GM19372 (cell line): ENCODE data around the gene KLHL14.

ENCODE experiments used
- ATAC-seq: cut with Tn5 transposase; IDR thresholded peaks from one replicate; pipeline ENCODE4 v1.9.1; 2021; ENCODE audit warnings: mild to moderate bottlenecking, low read depth, moderate library complexity; ENCODE audit not compliant: unreplicated experiment

The KLHL14 gene

DNA sequence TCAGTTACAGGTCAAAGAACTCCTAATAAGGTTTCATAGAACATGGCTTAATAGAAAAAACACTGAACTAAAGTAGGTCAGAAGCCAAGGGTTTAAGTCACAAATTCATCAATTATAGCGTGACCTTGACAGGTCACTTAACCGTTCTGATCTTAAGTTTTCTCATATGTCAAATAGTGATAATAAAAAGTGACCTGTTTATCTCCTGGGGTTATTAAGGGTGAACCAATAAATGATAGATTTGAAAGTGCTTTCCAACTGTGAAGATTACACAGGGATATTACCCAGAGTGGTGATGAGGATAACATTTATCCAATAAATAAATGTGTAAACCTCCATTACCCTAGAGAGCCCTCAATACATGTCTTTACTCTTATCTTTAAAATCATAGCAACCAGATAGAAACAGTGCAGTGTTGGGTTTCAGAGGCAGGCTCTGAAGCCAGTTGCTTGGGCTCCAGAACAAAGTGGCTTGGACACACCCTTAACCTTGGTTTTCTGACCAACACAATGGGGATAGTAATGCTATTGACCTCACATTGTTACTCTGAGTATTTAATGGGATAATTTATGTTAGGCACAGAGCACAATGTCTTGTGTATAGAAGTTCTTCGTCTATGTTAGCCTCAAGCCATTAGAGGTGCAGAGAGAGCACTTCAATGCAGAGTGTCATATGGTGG, 48.6 kb downstream of the KLHL14 start:
- ATAC-seq, result no peak

DNA sequence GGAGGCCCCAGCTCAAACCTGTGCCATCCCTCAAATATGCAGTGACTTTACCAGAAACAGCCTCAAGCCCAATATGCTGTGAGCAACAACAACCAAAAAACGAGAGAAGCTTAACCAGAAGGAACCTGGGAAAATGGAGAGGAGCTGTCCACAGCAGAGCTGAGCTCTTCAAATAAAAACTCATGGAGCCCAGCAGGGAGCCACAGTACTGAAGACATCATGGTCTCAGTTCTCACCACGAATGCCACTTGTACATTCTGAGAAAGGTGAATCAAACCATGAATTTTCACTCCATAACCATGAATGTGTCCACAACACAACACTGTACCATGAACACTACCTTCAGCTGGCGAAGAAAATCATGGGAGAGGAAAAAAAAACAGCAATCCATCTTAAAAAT, 50.5 kb downstream of the KLHL14 start:
- no peak for ATAC-seq

DNA sequence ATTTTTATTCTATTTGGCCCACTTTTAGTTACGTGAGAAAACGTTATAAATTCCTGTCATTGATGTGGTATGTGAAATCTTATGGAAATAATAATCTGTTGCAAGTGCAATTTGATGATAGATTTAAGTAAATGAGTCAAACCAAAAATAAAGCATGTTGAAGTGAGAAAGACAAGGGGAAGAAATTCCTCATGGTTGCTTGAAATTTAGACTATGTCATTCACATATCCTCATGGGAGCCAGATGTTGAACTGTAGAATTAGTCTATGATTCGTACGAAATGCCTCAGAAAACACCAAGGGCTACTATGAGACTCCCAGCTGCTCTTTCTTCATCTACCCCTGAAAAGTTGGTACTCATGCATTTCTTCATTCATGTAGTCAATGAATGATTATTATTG, 55.7 kb downstream of the KLHL14 start:
- no peak for ATAC-seq

DNA sequence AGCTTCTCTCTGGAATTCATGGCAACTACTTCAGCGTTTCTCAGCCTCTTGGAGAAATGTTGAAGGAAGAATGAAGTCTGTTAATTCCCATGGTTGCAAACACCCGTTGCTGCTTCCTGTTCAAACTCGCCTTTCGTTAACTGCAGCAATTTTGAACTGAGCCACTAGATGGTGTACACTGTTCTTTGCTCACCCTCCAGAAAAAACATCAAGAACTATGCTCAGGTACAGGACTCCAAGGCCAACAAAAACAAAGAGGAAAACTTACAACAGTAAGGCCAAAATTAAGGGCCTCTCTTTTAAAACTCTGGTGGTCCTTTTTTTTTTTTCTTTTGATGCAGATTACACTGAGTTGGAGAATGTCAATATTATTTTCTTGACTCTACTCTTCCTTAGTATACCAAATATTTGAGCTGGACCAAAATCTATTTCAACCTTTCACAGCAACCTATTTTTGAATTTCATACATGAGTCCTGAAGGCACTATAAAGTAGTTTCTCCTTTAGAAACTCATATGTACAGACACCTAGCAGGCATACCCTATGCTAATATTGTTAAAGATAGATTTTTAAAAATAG, 58.2 kb downstream of the KLHL14 start:
- ATAC-seq, result peak; percentile 98

DNA sequence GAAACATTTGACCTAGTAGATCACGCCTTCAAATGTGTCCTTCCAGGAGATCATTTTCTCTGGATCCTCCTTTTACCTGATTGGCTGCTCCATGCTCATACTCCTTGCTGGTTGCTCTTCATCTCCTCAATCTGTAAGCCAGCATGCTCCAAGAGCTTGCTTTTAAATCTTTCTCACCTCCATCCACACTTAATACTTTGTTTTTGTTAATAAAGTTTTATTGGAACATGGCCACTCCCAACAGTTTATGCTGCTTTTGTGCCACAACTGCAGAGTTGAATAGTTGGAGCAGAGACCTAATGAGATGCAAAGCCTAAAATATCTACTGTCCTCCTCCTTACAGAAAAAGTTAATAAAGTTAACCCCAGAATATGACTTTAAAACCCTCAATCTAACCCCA, 60.0 kb downstream of the KLHL14 start:
- ATAC-seq, result no peak

DNA sequence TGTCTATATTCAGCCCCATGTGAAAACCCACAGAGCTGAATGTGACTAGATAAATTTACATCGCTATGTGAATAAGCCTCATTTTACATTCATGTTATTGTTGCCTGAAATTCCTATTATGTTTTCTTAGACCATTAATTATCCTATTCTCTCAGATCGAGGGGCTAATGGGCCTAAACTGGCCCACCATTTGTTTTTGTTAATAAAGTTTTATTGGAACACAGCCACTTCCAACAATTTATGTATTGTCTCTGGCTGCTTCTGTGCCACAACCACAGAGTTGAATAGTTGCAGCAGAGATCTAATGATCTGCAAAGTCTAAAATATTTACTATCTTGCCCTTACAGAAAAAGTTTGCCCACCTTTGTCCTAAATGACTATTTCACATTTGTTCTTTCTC, 61.0 kb downstream of the KLHL14 start:
- ATAC-seq, result no peak

DNA sequence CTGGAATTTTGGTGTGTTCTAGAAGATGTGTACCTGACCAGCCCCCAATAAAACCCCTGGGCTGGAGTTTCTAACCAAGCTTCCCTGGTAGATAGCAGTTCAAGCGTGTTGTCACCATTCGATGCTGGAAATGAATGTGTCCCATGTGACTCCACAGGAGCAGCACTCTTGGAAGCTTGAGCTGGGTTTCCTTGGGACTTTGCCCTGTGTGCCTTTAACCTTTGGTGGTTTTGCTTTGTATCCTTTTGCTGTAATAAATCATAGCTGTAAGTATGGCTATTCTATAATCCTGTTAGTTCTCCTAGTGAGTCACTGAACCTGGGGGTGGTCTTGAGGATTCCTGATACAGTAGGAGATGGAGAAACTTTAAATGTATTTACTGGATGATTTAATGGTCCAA, 65.2 kb downstream of the KLHL14 start:
- ATAC-seq, result no peak

DNA sequence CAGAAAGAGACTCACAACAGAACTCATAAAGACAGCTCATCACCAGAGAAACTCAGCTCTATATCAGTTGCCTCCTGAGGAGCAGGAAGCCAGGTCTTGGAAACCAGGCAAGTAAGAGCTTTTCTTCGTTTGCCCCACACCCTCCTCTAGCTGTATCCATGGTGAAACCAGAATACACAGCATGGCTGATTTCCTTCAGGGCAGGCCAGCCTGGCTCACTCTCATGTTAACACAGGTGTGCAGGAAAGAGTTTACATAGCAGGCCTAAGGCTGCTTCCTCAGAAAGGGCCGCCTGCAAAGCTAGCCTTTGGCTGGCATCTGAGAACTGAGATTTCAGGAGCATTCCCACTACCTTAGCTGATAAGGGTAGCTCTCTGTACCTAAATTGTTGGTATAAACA, 65.7 kb downstream of the KLHL14 start:
- ATAC-seq, result no peak

DNA sequence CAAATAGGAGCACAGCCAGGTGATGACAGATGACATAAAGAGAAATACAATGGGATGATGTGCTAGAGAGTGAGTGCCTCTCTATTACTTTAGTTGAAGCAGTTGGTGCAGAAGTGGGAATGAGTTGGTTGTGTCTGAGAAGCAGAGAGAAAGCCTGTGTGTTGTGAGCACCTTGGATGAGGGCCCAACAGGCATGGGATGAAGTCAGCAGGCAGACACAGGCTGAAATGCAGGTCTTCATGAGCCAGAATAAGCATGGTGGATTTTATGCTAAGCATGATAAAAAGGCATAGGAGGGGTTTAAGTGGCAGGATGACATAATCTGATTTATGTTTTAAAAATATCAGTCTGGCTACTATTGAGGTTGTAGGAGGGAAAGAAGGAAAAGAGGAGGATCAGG, 71.5 kb downstream of the KLHL14 start:
- ATAC-seq, result no peak

DNA sequence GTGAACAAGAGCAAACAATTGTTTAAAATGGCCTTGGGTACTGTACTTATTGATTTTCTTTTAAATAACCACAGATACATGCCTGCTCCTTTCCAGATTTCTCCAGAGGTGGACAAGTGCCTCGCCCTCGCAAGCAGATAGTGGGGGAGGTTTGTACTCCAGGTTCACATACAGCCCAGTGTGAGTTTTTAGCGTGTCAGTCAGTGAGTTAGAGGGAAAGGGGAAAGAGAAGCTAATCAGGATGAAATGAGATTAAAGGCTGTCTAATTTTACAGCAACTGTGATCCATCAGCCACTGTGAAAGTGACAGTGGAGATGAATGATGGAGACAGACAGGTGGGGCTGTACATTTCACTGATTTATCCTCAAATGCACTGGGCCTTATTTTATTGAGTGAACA, 74.7 kb downstream of the KLHL14 start:
- no peak for ATAC-seq

DNA sequence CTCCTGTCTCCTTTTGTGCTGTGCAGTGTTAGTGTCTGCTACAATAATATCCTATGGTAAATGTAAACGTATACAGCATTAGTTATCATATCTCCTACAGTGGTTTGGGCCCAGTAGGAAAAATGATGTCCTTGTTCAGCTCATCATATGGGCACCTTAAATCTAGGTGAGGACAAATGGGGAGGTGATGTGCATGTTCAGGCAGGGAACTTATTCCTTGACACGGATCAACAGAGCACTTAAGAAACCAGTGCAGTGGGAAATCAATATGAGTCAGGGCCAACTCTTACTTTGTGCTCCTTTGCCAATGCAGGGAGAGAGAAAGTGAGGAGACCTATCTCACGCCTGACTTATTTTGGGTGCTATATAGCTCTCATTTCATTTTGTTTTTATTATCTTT, 76.4 kb downstream of the KLHL14 start:
- no peak for ATAC-seq

DNA sequence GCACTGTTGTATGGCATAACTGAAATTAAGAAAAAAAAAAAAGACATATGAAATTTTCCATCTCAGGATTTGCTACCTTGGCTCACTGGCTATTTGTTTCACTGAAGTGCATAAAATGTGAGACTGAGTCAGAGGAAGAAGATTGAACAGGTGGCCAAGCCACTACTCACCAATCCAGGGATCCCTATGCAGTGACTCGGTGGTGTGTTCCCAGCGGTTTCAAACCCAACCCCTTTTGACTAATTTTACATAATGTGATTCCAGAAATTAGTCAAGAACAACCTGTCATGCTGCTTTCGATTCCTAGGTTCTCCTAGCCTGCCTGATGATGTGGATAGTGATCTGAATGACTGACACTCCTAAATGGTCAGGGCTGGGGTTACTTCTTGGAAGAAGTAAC, 77.3 kb downstream of the KLHL14 start:
- no peak for ATAC-seq

DNA sequence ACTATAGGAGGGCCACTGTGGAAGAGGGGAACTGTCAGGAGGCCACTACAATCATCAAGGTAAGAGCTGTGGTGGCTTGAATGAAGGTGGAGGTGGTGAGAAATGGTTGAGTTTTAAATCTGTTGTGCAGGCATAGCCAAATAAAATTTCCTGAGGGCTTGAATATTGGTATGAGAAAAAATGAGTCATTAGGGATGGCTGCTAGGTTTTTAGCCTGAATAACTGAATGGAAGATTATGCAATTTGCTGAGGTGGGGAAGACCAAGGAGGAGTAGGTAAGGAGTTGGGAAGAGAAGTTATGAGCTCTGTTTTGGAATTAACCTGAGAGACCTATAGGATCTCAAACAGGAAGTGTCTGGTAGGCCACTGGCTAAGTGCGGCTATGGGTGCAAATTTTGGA, 84.0 kb downstream of the KLHL14 start:
- no peak for ATAC-seq

DNA sequence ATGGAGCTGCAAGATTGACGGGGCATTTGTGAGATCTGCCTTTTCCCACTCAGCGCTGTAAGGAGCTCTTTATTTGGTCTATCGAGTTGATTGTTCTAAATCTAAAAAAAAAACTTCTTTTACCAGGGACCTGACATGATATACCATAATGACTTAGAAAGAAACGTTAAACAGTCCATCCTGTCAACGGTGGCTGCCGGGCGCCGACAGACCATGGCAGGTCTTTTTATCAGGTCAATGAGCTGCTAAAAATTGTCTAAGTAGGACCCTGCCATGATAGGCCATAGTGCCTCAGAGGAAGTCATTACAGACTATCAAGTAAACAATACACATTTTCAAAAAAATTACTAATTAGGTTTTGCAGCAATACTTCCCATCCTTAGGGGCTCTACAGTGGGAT, 87.9 kb downstream of the KLHL14 start:
- ATAC-seq, result no peak

DNA sequence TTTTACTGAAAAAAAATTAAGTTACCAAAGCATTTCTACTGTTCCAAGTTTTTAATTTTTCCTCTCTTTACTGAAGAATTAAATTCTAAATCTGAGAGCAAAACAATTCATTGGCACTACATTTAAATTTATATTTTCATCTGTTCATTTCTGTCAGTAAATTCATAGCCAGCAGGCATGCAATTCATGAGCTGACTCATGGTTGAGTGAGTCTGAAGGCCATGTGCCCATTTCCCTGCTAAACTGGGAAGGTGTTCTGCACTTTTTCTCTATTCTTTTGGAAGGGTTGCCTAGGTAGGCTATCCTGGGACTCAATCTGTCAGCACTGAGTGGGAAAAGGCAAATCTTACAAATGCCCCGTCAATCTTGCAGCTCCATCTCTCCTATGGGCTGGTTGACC, 88.7 kb downstream of the KLHL14 start:
- ATAC-seq, result no peak

DNA sequence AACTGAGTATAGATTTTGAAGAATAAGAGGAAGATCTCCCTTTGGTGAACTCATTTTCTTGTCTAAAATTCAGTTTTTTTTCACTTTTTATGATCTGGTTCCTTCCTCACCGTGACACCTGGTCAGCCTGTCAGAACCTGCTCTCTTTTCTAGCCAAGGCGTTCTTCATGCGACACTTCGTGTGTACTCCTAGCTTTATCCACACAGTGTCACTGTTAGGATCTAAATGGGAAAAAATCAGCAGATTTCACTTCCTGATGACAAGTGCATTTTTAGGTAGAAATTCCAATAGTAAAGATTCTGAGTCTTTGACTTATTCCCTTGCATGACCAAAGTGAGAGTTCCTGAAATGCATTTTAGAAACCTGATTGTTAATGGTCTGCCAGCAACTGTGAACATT, 89.8 kb downstream of the KLHL14 start:
- ATAC-seq, result no peak

DNA sequence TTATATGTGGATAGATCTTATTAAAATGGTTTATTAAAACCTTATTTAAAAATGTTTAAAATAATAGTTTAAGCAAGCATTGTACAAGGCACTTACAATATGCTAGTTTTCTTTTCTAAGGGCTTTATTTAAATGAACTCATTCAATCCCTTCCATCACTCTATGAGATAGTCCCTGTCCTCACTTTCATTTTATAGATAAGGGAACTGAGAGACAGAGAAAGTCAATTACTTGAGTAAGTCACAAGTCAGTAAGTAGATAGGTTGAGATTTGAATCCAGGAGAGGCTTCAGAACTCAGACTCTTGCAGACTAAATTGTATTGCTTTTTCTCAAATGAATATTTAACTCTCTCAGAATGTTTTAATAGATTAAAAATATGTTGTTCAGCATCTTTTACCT, 95.2 kb downstream of the KLHL14 start:
- ATAC-seq, result no peak

DNA sequence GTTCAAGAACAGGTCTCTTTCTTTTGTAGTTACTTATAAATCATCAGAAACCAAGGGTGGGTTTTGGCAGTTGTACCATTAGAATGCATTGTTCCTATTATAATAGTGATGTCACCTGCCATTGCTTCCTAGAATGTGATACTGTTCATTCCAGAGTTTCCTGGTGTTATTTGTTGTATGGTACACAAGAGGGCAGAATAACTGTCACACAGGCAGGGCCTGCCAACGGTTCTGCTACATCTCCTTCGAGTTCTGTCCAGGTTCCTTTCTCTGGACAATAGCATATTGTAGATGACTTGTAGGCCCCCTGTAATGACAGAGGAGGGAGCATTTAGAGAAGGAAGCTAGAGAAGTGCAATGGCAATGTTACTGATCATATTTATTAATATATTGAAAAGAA, 98.3 kb downstream of the KLHL14 start:
- no peak for ATAC-seq

DNA sequence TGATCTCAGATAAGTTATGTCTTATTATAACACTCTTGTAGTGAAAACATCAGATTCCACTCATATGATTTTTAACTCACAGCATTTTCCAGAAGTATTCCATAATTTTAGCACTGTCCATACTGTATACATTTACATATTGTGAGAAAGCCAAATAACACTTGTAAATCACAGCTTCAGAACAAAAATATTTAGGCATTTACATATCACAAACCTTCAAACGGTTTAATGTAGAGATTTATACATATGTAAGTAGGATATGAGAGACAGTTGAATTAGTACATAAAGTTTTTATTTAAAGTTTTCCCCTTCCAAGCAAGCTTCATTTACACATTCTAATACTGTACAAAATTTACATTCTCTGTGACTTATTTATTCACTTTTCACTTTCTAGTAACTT, 100.4 kb downstream of the KLHL14 start:
- no peak for ATAC-seq

DNA sequence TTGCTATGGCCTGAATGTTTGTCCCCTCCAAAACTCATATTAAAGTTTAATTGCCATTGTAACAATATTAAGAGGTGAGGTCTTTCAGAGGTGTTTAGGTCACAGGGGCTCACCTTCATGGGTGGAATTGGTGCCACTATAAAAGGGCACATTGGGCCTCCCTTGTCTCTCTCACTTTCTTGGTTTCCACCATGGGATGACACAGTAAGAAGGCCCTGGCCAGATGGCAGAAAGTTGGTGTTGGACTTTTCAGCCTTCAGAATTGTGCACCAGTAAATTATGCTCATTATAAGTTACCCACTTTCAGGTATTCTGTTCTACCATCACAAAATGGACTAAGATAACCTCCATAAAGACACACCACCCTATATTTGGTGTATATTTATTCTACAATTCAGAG, 102.1 kb downstream of the KLHL14 start:
- no peak for ATAC-seq

DNA sequence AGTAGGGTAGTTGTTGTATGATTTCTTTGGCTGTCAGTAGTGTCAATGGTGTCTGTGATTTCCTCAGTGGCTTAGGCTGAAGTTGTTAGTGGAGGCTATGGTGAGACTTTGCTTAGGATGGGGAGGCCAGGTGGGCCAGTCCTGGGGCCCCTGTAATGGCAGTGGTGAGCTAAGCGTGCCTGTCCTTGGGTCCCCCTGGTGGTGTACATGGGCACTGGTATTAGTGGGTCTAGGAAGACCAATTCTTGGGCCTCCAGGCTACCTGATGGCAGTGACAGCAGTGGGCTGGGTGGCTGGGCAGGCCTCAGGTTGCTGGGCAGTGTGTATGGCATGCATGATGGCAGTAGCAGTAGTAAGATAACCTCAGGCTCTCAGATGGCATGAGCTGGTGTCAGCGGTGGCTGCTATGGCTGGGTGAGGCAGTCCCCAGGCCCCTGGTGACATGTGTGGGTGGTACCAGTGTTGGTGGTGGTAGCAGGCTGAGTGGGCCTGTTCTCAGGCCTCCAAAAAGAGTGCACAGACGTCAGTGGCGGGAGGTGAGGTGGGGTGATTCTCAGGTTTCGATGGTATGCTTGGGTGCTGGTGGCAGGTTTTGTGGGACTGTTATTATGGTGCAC, 103.2 kb downstream of the KLHL14 start:
- ATAC-seq, result no peak

DNA sequence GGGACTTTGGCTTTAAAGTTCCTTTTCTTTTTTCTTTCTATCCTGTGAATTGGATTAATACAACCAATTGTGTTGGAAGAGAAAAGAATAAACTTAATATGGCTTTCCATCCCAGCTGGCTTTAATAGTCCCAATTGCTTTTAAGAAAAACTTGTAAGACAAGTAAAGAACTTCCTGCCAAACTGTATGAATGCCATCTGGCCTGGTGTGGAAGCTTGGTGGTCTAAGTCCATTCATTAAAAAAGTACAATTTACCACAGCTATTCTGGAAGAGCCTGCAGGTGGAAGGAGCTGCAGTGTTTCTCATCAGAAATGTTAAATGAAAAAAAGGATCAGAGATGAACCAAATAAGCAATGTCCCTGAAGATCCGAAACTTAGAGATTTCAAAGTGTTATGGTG, 103.9 kb downstream of the KLHL14 start:
- no peak for ATAC-seq
